AG04449 (cell line): Measurements from ENCODE around the gene WHAMM.
"Not testable (repeated sequence)": the region's sequence is repeated elsewhere in the genome, so short reads cannot be mapped to it uniquely, and the experiment has no call there.

Source experiments
- CTCF ChIA-PET: fragments of 350-600 bp; formaldehyde crosslinking; extraction: SDS; loops from one replicate; lab custom pipeline; 2021; ENCODE audit warnings: antibody characterized with exemption; lab: Yijun Ruan, JAX
- POLR2A ChIA-PET: fragments of 400-600, 350-600 bp; formaldehyde crosslinking; extraction: SDS; loops from one replicate; lab custom pipeline; 2020; ENCODE audit warnings: antibody characterized with exemption, inconsistent platforms; lab: Yijun Ruan, JAX
- DNase-seq: peaks from one replicate; pipeline ENCODE4 v3.0.0-alpha.2; 2010; ENCODE audit warnings: low read depth, low spot score
- H3K4me3 ChIP-seq: 2 replicates; pipeline ENCODE4 v1.5.1; 2011; ENCODE audit warnings: low read depth, mild to moderate bottlenecking, control low read depth, low read length
- CTCF ChIP-seq: IDR thresholded peaks from one replicate; pipeline ENCODE4 v1.5.1; 2011; ENCODE audit warnings: mild to moderate bottlenecking, moderate library complexity, low read length, control low read depth, inconsistent platforms; ENCODE audit not compliant: insufficient read depth; ENCODE audit errors: missing control alignments

The WHAMM gene

DNA sequence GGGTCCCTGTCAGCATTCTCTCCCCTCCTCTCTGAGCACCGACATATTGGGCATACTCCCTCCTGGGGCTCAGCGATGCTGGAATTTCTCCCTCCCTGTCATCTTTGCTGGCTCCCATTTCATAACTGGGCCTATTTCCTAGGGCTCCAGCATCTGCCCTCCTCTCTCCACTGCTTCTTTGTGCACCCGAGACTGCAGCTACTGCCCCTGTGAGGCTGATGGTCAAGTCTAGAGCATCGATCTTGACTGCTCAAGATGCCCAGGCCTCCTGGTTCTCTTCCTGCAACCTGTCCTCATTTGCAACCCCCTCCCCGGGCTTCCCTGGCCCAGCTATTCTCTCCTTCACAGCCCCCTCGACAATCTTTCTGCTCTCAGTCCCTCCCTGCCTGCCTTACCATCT, 53.5 kb downstream of the WHAMM start:
- ChIA-PET CTCF (no interaction called here), POLR2A (no interaction called here)
- no peak for TF ChIP-seq CTCF
- H3K4me3 ChIP-seq = no peak overlapping the region
- no peak for DNase-seq

- no peak for DNase-seq
- TF ChIP-seq CTCF = no peak
- H3K4me3 ChIP-seq = no peak overlapping the region
- CTCF ChIA-PET = interaction anchor here (0.7 to 0.8 kb wide), 2 partner anchors 9 to 16 kb away, joined by 3 read pairs; no protein-coding TSS in a partner anchor
- POLR2A ChIA-PET = no interaction called here
Measured at GRCh38 chr15:82864967-82865366, 55.5 kb downstream of the WHAMM start.

DNA sequence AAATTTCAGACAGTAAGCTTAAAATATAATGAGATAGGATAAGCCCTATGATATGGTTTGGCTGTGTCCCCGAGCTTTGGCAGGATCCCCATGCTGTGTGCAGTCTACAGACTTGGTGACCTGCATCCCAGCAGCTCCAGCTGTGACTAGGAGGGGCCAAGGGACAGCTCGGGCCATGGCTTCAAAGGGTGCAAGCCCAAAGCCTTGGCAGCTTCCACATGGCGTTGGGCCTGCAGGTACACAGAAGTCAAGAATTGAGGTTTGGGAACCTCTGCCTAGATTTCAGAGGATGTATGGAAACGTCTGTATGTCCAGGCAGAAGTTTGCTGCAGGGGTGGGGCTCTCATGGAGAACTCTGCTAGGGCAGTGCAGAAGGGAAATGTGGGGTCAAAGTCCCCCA, 56.2 kb downstream of the WHAMM start:
- H3K4me3 ChIP-seq, POLR2A ChIA-PET, DNase-seq: not testable (repeated sequence)
- CTCF ChIA-PET = interaction anchor here (0.8 kb wide), 1 partner anchor 10 kb away, joined by 3 read pairs; no protein-coding TSS in a partner anchor

DNA sequence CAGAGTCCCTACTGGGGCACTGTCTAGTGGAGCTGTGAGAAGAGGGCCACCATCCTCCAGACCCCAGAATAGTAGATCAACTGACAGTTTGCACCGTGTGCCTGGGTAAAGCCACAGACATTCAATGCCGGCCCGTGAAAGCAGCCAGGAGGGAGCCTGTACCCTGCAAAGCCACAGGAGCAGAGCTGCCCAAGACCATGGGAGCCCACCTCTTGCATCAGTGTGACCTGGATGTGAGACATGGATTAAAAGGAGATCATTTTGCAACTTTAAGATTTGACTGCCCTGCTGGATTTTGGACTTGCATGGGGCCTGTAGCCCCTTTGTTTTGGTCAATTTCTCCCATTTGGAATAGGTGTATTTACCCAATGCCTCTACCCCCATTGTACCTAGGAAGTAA, 56.6 kb downstream of the WHAMM start:
- H3K4me3 ChIP-seq, POLR2A ChIA-PET, CTCF ChIA-PET, DNase-seq: not testable (repeated sequence)

GRCh38 chr15:82870727-82871320, 61.4 kb downstream of the WHAMM start:
- TF ChIP-seq CTCF = no peak
- H3K4me3 ChIP-seq = no peak overlapping the region
- POLR2A ChIA-PET = no interaction called here
- CTCF ChIA-PET = interaction anchor here (1.0 to 1.3 kb wide), 2 partner anchors 10 to 20 kb away, joined by 3 to 6 read pairs; no protein-coding TSS in a partner anchor
- DNase-seq = no peak

DNA sequence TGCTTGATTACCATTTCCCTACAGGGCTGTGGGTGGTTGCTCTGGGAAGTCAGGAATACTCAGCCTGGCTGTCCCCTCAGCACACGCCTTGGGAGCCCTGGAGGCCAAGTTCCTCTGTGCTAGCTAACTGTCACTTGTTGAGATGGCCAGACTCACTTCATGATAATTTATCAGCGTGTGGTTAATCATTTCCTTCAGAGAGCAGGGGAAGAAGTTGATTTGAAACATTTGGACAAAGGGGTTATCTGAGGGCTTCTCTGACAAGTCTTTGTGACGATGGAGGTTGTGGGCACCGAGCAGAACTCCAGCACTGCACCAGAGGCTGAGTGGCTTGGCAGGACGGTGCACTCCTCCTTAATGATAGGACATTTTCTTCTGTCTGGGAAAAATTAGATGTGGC, 61.9 kb downstream of the WHAMM start:
- DNase-seq = no peak
- no peak overlapping the region for H3K4me3 ChIP-seq
- TF ChIP-seq CTCF = no peak
- ChIA-PET POLR2A (no interaction called here), CTCF (interaction anchor here (1.0 kb wide), 1 partner anchor 21 kb away, joined by 6 read pairs; no protein-coding TSS in a partner anchor)

DNA sequence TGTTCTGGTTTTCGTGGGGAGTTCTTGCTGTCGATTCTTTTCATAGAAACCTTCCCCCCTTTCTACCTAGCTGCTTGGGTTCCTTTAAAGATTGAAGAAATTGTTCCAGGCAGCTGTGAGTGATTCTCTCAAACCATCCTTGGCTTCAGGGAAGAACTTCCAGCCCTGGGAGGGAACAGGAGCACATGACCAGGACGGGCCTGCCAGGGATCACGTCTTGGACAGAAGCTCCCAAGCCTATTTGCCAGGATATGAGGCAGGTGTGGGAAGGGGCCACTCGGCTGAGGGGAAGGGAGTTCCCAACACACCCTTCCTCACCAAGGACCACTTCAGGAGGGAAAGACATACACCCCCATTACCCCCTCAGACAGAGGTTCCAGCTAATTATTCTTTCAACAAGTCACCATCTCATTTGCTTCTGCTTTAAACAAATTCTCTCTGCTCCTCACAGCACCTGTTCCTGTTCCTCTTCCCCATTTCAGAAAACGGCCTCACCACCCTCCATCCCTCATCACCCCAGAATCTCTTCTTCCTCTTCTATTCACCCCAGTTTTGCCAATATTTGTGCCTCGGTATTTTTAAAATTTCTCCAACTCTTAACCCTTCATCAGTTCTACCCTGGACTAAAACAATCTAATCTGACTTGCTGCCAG, 62.5 kb downstream of the WHAMM start:
- H3K4me3 ChIP-seq = no peak overlapping the region
- ChIA-PET CTCF (no interaction called here), POLR2A (no interaction called here)
- DNase-seq = no peak
- no peak for TF ChIP-seq CTCF
